ELR (cell line): ENCODE results near the gene DNAH1.
A peak's percentile ranks its signal among the peaks of the same experiment; 100 is the strongest.

Experiments
- DNase-seq: peaks from one replicate; pipeline ENCODE4 v3.0.0-alpha.2; 2015; ENCODE audit warnings: low read depth

The DNAH1 gene

DNA sequence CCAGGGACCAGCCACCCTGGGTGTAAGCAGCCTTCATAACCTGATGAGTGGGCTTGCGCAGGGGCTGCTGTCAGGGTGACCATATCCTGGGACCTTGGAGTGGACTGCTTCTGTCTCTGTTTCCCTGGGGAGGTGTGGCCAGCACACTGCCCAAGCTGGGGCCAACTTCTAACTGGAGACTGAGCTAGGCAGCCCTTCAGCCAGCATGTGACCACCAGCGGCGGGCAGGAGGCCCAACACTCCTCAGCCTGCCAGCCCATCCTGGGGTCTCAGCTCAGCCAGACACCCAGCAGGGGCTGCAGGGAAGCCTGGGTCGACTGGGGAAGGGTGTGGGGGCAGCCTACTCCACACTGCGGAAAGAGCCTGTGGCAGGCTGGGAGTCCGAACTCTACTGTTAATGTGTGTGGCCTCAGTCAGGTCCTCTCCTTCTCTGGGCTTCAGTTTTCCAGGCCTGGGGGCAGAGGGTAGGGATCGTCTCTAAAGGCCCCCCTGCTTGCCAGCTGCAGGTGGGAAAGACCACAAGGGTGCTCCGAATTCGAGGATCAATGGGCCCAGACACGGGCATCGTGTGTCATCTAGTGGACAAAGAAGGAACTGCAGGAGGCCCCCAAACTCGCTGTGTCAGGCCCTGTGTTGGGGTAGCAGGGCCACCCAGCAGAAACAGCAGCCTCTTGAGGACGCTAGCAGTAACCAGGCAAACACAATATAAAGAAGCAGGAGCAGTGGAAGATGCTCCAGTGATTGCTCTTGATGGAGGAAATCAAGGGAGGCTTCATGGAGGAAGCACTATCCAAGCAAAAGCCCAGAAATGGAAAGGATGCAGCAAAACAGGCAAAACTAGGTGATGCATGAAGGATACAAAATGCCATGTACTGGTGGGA is 130.8 kb downstream of the DNAH1 start:
- DNase-seq: peak; percentile 72

DNA sequence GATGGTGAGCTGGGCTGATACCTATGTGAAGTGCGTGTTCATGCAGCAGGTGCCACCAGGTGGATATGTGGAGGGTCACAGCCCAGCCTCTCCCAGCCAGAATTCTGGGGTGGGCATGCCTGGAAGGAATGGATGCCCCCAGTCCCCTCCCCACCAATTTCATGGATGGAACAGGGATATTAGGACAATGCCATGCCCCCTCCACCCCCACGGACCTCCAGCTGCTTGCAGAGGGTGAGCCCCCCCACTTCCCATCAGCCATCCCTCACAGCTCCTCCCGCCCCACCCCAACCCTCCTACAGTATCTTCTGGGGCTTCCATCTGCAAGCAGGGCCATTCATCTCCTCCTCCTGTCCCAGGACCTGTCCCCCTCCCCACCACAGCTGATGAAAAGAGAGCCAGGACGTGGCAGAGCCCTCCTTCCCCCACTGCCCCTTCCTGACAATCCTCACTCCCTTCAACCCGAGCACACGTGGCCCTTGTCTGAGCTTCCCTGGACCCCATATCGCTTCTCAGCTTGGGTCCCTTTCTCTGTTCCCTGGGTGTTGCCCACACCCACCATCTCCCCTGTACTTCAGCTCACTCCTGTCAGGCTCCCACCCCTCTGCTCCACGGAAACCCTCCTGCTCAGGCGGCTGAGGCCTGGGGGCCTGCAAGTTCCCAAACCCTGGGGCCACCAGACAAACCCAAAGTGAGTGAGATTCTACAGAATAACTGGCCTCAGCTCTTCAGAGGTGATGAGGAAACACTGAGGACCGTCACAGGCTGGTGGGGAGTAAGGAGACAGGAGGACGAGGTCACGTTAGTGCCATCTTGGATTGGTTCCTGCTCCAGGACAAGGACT is 131.6 kb downstream of the DNAH1 start:
- no peak for DNase-seq
